GM12864 (cell line): ENCODE results near the gene STPG3.

Source experiments
- DNase-seq: peaks from one replicate; pipeline ENCODE4 v3.0.0-alpha.2; 2011; ENCODE audit warnings: low read depth
- H3K4me3 ChIP-seq: 2 replicates; pipeline ENCODE4 v1.5.1; 2011; ENCODE audit warnings: mild to moderate bottlenecking, low read depth, low read length, control low read depth
- TF ChIP-seq, protein P1 (sequence below): IDR thresholded peaks from 2 replicates; pipeline ENCODE4 v1.5.1; 2011; ENCODE audit warnings: low read depth, mild to moderate bottlenecking, moderate library complexity, low read length, control low read depth, inconsistent platforms; ENCODE audit errors: missing control alignments

Gene STPG3

DNA sequence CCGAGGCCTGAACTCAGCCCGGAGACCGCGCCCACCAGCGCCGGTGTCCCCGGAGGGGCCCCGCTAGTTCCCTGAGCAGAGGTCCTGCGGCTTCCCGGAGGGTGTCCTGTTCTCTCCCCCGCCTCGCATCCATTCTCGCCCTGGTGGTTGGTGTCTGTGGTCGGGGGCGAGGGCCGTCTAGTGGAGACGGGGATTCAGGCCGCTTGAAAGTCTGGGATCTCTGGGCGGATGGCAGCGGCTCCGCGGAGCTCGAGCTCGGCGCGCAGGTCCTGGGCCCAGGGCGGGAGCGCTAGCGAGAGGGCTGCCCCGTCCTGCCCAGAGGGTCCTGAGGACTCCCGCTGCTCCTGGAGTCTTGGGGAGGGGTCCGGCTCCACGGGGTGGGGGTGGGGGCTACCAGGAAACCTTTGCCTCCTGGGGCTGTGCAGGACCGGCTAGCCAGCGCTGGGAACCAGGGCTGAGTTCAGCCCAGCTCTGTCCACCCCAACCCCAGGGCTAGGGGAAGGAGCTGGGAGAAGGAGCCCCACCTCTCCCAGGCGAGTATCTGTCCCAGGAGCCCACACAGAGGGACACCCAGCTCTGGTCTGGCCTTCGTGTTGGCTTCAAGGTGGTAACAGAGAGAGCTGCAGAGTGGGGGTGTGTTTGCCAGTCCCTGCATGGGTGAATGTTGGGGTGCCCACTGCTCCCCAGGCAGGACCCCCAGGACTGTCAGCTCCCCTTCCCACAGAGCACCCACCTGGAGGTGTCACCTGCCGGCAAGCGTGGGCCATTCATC lies 30.4 kb downstream of the STPG3 start:
- no peak for DNase-seq
- TF ChIP-seq, protein P1, sequence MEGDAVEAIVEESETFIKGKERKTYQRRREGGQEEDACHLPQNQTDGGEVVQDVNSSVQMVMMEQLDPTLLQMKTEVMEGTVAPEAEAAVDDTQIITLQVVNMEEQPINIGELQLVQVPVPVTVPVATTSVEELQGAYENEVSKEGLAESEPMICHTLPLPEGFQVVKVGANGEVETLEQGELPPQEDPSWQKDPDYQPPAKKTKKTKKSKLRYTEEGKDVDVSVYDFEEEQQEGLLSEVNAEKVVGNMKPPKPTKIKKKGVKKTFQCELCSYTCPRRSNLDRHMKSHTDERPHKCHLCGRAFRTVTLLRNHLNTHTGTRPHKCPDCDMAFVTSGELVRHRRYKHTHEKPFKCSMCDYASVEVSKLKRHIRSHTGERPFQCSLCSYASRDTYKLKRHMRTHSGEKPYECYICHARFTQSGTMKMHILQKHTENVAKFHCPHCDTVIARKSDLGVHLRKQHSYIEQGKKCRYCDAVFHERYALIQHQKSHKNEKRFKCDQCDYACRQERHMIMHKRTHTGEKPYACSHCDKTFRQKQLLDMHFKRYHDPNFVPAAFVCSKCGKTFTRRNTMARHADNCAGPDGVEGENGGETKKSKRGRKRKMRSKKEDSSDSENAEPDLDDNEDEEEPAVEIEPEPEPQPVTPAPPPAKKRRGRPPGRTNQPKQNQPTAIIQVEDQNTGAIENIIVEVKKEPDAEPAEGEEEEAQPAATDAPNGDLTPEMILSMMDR, result no peak
- H3K4me3 ChIP-seq, result no peak overlapping the region

DNA sequence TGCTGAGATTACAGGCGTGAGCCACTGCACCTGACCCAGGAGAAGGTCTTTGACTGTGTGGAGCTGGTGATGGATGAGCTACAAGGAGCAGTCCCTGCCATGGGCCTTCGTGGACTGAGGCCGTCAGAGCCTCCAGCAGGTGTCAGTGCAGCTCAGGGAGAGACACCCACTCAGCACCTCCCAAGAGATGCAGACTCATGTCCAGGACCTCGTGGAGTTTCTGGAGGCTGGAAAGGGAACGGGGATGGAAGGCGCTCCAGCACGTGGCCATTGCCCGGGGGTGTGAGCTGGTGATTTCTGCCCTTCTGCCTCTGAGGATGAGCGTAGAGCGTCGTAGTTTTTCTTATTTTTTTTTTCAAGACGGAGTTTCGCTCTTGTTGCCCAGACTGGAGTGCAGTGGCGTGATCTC lies 35.9 kb downstream of the STPG3 start:
- DNase-seq, result no peak
- TF ChIP-seq, protein P1, result peak; percentile 64
- H3K4me3 ChIP-seq, result no peak overlapping the region

DNA sequence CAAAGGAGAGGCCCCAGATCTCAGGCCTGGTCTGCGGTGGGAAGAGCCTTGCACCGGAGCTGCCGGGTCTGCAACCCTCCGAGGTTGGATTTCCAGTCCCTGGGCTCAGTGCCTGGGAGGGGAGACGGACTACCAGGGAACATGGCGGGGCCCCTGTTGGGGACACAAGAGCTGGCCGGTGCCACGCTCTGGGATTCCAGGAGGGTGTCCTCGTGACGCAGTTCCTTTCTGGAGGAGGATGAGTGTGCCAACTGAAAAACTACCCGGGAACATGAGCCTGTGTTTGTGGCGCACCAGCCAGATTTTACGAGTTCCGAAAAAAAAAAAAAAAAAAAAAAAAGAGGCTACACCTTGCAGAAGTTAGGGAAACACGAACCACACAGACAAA lies 42.0 kb downstream of the STPG3 start:
- no peak overlapping the region for H3K4me3 ChIP-seq
- TF ChIP-seq, protein P1, result no peak
- no peak for DNase-seq

DNA sequence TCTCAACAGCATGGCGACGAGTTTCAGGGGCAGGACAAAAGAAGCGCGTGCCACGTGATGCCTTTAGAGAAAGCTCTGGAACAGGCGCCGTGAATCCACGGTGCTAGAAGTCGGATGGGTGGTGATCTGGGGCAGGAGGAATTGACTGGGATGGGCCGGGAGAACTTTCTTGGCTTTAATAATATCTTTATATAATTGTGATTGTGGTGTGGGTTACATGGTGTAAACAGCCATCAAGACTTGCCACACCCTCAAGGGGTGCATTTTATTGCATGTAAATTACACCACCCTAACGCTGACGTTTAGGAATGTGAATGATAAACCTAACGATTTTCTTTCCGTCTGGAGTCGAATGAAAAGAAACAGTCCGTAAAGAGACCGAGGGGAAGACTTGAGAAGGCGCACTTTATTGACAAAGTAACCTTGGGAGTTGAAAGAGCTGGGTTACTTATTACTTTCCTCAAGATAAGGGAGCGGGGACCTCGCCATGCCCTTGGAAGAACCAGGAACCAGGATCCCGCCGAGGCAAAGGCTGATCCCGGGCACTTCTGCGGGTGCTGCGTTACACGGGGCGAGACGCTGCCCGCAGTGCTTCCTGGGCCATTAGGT lies 42.5 kb downstream of the STPG3 start:
- TF ChIP-seq, protein P1, result no peak
- H3K4me3 ChIP-seq, result no peak overlapping the region
- DNase-seq, result no peak

DNA sequence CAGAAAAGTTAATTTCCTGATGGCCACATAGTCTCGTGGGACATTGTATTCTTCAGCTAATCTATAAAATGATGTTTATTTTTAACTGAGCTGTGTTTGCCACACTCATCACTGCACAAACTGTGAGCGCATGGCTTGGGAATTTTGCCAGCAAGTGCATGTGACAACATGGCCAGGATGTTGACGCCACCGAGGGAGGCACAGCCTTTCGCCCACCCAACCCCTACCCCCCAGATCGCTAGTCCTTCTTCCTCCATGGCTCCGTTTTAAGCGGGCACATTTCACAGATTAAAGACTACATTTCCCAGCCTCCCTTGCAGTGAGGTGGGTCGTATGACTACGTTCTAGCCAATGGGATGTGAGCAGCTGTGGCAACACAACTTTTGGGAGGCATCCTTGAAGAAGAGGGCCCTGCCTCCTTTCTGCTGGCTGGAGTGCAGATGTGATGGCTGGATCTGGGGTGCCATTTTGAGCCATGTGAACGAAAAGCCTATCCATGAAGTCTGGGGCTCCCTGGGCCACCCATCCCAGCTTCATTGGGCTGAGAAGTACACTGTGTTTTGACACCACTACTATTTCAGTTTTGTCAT lies 43.1 kb downstream of the STPG3 start:
- DNase-seq, result no peak
- TF ChIP-seq, protein P1, result no peak

GRCh38 chr9:137294681-137295237 lies 43.7 kb downstream of the STPG3 start:
- DNase-seq, result no peak
- H3K4me3 ChIP-seq, result no peak overlapping the region
- TF ChIP-seq, protein P1, result peak; percentile 32

More for the DNA sequence above, 43.1 kb downstream of the STPG3 start:
- H3K4me3 ChIP-seq, result no peak overlapping the region
